HG03354 (cell line): ENCODE measurements around the gene ZNF583.

Experiments used
- ATAC-seq: cut with Tn5 transposase; IDR thresholded peaks from one replicate; pipeline ENCODE4 v1.9.1; 2021; ENCODE audit warnings: mild to moderate bottlenecking; ENCODE audit not compliant: unreplicated experiment, poor library complexity, severe bottlenecking

Gene ZNF583

DNA sequence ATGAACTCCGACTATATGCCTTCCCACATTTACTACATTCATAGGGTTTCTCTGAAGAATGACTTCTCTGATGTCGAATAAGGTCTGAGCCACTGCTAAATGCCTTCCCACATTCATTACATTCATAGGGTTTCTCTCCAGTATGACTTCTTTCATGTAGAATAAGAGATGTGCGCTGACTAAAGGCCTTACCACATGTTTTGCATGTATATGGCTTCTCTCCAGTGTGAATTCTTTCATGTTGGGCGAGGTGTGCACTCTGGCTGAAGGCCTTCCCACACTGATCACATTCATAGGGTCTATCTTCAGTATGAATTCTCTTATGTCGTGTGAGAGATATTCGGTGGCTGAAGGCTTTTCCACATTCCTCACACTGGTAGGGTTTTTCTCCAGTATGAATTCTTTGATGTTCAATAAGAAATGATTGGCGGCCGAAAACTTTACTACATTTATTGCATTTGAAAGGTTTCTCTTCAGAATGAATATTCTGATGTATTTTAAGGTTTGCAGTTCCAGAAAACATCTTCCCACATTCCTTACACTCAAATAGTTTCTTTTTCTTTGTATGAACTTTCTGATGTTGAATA lies 37.2 kb downstream of the ZNF583 start:
- no peak for ATAC-seq

DNA sequence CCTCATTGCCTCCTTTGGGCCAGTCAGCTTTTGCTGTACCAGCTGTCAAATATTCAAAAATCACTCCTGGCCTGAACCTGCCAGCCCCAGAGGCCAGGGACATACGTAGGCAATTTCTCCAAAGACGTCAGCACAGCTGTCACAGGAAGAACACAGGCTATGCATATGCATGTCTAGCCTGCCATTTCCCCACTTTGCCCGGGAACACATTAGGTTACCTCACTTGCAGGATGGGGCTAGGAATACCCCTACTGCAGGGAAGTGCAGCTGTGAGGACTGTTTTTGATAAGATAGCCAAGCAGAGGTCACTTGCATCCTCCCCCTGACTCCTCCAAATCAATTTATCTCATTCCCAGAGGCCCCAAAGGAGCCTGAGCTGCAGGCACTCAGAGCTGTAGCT lies 70.2 kb downstream of the ZNF583 start:
- no peak for ATAC-seq

- ATAC-seq = no peak
Observed at GRCh38 chr19:56476093-56476492, 72.0 kb downstream of the ZNF583 start.
